Rectal smooth muscle tissue (tissue), 1 donor: ENCODE results near the gene R3HDM4.
"Not testable (repeated sequence)": the region's sequence is repeated elsewhere in the genome, so short reads cannot be mapped to it uniquely, and the experiment has no call there.

Source experiments
- H3K27ac ChIP-seq: one replicate; pipeline ENCODE4 v1.7.0; 2013; ENCODE audit warnings: low read depth, low read length, inconsistent platforms
- H3K27me3 ChIP-seq: one replicate; pipeline ENCODE4 v1.7.0; 2013; ENCODE audit warnings: low read length; ENCODE audit not compliant: control insufficient read depth, insufficient read depth
- H3K36me3 ChIP-seq: one replicate; pipeline ENCODE4 v1.7.0; 2013; ENCODE audit warnings: low read length; ENCODE audit not compliant: control insufficient read depth, insufficient read depth
- H3K4me1 ChIP-seq: one replicate; pipeline ENCODE4 v1.7.0; 2013; ENCODE audit warnings: low read length; ENCODE audit not compliant: control insufficient read depth, insufficient read depth
- H3K4me3 ChIP-seq: one replicate; pipeline ENCODE4 v1.7.0; 2013; ENCODE audit warnings: low read length
- H3K9ac ChIP-seq: one replicate; pipeline ENCODE4 v1.7.0; 2013; ENCODE audit warnings: low read length

R3HDM4 gene

GRCh38 chr19:885536-886224 lies 27.3 kb downstream of the R3HDM4 start:
- Histone ChIP-seq H3K4me3 (no peak overlapping the region), H3K36me3 (peaks cover 24% of the 10 kb centered on the region), H3K27me3 (no peaks in the 10 kb centered on the region), H3K4me1 (no peaks in the 10 kb centered on the region), H3K27ac (no peak overlapping the region), H3K9ac (no peak overlapping the region)

GRCh38 chr19:884420-885211 lies 28.4 kb downstream of the R3HDM4 start:
- no peaks in the 10 kb centered on the region for H3K4me1 ChIP-seq
- H3K4me3 ChIP-seq, result no peak overlapping the region
- no peaks in the 10 kb centered on the region for H3K27me3 ChIP-seq
- peaks cover 25% of the 10 kb centered on the region for H3K36me3 ChIP-seq
- H3K9ac ChIP-seq, result no peak overlapping the region
- no peak overlapping the region for H3K27ac ChIP-seq

GRCh38 chr19:883661-884211 lies 29.3 kb downstream of the R3HDM4 start:
- Histone ChIP-seq H3K4me1 (no peaks in the 10 kb centered on the region), H3K27me3 (no peaks in the 10 kb centered on the region), H3K4me3 (no peak overlapping the region), H3K9ac (no peak overlapping the region), H3K27ac (no peak overlapping the region), H3K36me3 (peaks cover 22% of the 10 kb centered on the region)

GRCh38 chr19:882871-883497 lies 30.0 kb downstream of the R3HDM4 start:
- Histone ChIP-seq H3K36me3 (peaks cover 22% of the 10 kb centered on the region), H3K27ac (no peak overlapping the region), H3K27me3 (no peaks in the 10 kb centered on the region), H3K9ac (no peak overlapping the region), H3K4me3 (no peak overlapping the region), H3K4me1 (no peaks in the 10 kb centered on the region)

GRCh38 chr19:881385-882071 lies 31.5 kb downstream of the R3HDM4 start:
- no peak overlapping the region for H3K4me3 ChIP-seq
- H3K4me1 ChIP-seq, result no peaks in the 10 kb centered on the region
- H3K36me3 ChIP-seq, result peaks cover 24% of the 10 kb centered on the region
- H3K27ac ChIP-seq, result no peak overlapping the region
- H3K27me3 ChIP-seq, result no peaks in the 10 kb centered on the region
- H3K9ac ChIP-seq, result no peak overlapping the region

GRCh38 chr19:879711-880438 lies 33.1 kb downstream of the R3HDM4 start:
- Histone ChIP-seq H3K27me3 (no peaks in the 10 kb centered on the region), H3K36me3 (peaks cover 27% of the 10 kb centered on the region), H3K4me1 (no peaks in the 10 kb centered on the region), H3K4me3 (no peak overlapping the region), H3K9ac (no peak overlapping the region), H3K27ac (no peak overlapping the region)

GRCh38 chr19:878751-879561 lies 34.1 kb downstream of the R3HDM4 start:
- not testable (repeated sequence) for H3K4me1 ChIP-seq, H3K4me3 ChIP-seq, H3K9ac ChIP-seq, H3K27ac ChIP-seq, H3K27me3 ChIP-seq
- peaks cover 28% of the 10 kb centered on the region for H3K36me3 ChIP-seq

GRCh38 chr19:877992-878660 lies 34.9 kb downstream of the R3HDM4 start:
- not testable (repeated sequence) for H3K9ac ChIP-seq, H3K4me3 ChIP-seq, H3K27ac ChIP-seq, H3K27me3 ChIP-seq, H3K4me1 ChIP-seq
- peaks cover 27% of the 10 kb centered on the region for H3K36me3 ChIP-seq

- Histone ChIP-seq H3K27me3 (no peaks in the 10 kb centered on the region), H3K9ac (no peak overlapping the region), H3K4me1 (peaks cover 4% of the 10 kb centered on the region), H3K4me3 (no peak overlapping the region), H3K36me3 (peaks cover 21% of the 10 kb centered on the region), H3K27ac (no peak overlapping the region)
Observed at GRCh38 chr19:876780-877314, 36.2 kb downstream of the R3HDM4 start.

- H3K9ac ChIP-seq, result no peak overlapping the region
- no peaks in the 10 kb centered on the region for H3K27me3 ChIP-seq
- peaks cover 9% of the 10 kb centered on the region for H3K4me1 ChIP-seq
- H3K36me3 ChIP-seq, result peaks cover 17% of the 10 kb centered on the region
- no peak overlapping the region for H3K4me3 ChIP-seq
- no peak overlapping the region for H3K27ac ChIP-seq
Observed at GRCh38 chr19:876089-876488, 36.9 kb downstream of the R3HDM4 start.
